Measurements from ENCODE around the gene RMRP.

GRCh38 chr9:35666549-35666948 is 8.7 kb upstream of the RMRP start:
- no peak for TF ChIP-seq CTCF (optimal IDR thresholded peaks at IDR 0.05 in 1 of 3, IDR thresholded peaks at IDR 0.05 in 1 of 3, conservative IDR thresholded peaks at IDR 0.05 in 1 of 3; ENCODE audit: extremely low read depth in 1 of 3, insufficient read depth in 2 of 3, low read length in 3 of 3)
- TF ChIP-seq EZH2 (IDR thresholded peaks at IDR 0.05; ENCODE audit: low read length) = no peak

Measured in keratinocyte (primary cell).